ENCODE measurements around the gene NDE1.

DNA sequence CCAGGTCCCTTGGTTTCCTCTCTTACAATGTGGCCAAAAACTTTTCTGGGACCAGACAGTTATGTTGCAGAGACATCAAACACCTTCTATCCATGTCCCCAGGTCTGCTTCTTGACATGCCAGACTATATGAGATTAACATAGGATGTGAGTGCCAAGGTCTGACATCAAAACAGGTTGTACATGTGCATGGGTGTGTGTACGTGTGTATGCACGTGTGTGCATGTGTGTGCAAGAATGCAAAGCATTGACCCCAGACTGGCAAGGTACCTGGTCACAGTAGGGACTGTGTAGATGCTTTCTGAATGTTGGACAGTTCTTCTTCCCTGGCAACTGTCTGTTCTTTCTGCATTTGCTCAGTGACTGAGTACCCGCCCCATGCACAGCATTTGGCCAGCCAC lies 85.6 kb downstream of the NDE1 start:
- TF ChIP-seq, protein P1, sequence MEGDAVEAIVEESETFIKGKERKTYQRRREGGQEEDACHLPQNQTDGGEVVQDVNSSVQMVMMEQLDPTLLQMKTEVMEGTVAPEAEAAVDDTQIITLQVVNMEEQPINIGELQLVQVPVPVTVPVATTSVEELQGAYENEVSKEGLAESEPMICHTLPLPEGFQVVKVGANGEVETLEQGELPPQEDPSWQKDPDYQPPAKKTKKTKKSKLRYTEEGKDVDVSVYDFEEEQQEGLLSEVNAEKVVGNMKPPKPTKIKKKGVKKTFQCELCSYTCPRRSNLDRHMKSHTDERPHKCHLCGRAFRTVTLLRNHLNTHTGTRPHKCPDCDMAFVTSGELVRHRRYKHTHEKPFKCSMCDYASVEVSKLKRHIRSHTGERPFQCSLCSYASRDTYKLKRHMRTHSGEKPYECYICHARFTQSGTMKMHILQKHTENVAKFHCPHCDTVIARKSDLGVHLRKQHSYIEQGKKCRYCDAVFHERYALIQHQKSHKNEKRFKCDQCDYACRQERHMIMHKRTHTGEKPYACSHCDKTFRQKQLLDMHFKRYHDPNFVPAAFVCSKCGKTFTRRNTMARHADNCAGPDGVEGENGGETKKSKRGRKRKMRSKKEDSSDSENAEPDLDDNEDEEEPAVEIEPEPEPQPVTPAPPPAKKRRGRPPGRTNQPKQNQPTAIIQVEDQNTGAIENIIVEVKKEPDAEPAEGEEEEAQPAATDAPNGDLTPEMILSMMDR (conservative IDR thresholded peaks at IDR 0.05 in 1 of 2, IDR thresholded peaks at IDR 0.05 in 1 of 2; ENCODE audit: extremely low read depth in 1 of 2, insufficient read depth in 1 of 2, low read depth in 1 of 2, low read length in 2 of 2), result no peak
- no peak for TF ChIP-seq EZH2 (IDR thresholded peaks at IDR 0.05; ENCODE audit: borderline replicate concordance, low read length)

Measured in mammary epithelial cell (primary cell).